NCI-H1417 treated with DMSO at 0.1 percent for 48 hours (cell line): ENCODE measurements around the gene SND1.

Experiments
- DNase-seq: peaks from one replicate; lab custom pipeline; 2025; lab: John Stamatoyannopoulos, UW

Gene SND1

DNA sequence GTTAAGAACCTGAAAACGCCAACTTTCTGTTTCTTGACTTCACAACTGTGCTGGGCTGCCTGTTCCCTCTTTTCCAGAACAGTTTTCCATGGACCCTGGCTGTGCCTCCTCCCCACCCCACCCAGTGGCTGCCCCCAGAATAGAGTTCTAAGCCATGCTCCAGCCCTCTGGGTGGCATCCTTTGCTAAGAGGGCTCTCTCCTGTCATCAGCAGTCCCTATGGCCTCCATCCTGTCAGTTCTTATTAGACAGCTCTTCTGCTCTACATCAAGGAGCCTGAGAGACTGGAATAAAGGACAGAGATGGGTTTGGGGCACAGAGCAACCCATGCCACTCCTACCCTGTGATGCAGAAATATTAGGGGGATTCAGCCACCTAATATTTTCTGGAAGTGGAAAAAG, 393.2 kb downstream of the SND1 start:
- no peak for DNase-seq

- DNase-seq, result no peak
Measured at GRCh38 chr7:128045766-128046165, 393.8 kb downstream of the SND1 start.

DNA sequence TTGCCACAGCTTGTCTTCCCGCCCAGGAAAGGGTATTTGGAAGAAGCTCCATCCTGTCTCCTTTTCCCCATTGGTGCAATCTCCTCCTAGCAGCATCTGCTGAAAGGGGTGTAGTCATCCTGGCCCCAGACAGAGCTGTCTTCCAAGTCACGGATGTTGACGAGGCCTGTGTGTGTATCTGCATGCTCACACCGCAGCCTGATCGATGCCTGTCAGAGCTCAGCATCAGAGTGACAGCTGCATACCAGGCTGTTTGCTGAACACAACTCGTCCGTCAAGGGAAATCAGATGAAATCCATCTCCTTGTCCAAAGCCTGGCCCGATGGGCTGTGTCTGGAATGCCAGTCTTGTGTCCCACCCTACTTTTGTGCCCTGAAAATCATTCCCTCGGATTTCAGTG, 400.4 kb downstream of the SND1 start:
- DNase-seq, result no peak

DNA sequence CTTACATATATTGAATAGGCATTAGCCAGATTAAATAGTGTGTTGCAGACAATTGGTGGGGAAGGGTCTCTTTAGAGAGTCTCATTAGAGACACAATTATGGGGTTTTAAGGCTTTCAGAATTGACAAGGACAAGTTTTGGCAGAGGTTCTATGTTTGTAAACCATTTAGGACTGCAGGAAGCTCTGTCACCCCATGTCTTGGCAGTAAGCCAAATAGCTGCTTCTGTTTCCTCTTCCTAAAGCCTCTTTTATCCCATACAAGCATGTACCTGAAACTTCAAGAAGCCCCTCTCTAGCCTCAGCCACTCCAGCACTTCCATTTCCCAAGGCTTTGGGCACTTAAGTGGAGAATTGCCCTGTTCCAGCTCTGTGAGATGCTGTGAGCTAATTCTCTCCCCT, 401.0 kb downstream of the SND1 start:
- DNase-seq, result peak; percentile 73

DNA sequence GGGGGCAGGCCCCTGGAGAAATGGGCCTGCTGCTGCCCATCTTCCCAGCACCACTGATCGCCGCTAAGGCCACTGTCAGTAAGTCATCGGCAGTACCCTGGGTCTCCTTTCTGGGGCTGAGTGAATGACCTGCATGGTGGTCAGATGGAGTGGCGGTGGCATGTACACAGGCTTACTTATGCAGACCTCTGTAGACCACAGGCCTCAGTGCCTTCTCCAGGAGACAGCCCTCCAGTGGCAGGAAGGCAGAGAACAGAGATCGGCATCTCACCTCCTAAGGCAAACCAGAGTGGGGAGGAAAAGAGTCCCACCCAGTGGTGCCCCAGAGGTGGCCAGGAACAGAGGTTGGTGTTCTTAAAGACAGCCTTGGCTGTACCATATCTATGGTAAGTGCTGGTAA, 402.0 kb downstream of the SND1 start:
- no peak for DNase-seq

GRCh38 chr7:128054511-128054910, 402.5 kb downstream of the SND1 start:
- no peak for DNase-seq

DNA sequence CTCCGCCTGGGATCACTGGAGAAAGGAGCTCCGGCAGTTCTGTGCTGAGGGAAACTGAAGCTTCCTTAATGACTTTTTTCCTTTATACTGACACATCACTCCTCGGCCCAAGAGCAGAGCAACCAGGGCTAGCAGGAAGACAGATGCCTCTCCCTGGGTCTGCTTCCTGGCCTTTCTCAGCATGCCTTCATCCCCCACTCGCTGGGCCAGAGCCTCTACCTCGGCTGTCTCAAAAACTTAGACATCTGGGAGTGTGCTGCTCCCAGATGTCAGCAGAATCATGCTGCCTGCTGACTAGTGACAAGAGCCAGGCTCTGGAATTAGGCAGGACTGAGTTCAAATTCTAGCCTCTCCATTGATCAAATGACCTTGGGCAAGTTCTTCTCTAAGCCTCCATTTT, 403.6 kb downstream of the SND1 start:
- no peak for DNase-seq

DNA sequence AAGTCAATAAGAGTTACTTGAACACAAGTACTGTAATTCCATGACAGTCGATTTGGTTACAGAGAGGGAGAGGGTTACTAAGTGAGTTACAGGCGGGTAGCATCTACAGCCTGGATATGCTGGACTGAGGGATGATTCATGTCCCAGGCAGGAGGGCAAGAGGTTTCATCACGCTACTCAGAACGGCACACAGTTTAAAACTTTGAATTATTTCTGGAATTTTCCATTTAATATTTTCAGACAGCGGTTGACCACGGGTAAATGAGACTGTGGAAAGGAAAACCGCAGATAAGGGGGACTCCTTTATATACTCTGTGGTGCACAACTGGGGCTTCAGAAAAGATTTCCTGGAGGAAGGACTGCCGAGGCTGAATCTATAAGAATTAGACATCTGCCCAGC, 404.9 kb downstream of the SND1 start:
- no peak for DNase-seq

DNA sequence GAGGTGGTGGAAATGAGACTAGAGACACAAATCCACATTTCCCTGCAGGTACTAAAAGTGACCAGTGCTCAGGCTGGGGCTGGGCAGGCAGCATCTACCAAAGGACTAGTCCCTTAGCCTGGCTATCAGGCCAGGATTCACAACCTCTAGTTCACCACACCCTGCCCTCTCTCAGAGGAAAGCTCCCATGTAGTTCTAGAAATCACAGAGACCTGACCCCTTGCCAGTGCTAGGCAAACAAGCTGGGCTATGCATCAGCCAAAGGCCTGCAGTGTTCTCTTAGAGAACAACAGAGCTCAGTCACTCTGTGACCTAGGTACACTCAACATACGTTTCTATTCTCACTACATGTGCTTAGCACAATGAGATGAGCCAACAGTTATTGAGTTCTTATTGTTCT, 405.9 kb downstream of the SND1 start:
- no peak for DNase-seq

DNA sequence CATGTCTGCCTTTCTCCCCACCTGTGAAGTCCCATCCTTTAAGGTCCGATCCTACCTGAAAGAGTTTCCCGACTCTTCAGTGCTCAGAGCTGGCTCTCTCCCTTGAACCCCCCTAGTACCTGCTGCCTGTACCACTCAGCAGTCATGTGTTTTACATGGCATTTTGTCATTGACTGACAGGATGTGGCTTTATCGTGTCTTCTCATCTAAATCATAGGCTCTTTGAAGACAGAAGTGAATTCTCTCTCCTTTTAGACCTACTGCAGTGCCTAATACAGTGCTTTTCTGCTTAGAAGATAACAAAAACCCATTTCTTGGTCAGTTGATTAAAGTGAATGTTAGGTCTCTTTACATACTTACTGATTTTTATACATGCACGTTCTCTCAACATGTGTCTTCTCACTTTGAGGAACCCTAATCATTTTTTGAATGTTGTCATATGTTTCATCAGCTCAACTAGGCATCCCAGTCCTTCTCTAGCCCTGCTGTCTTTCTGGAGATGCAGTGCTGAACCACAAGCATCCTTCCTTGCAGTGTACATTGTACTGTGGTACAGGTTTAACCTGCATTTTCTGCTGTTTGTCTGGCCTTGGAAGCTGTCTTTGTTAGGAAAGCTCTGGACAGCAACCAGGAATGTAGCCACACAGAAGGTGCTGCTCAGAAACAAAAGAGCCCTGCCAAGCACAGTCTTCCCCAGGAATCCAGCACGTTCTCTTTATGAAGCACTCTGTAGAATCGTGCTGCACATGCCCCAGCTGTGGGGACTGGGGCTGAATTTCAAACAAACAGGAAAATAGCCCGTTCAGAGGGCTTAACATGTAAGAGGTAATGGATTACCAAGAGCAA, 407.4 kb downstream of the SND1 start:
- DNase-seq, result no peak

DNA sequence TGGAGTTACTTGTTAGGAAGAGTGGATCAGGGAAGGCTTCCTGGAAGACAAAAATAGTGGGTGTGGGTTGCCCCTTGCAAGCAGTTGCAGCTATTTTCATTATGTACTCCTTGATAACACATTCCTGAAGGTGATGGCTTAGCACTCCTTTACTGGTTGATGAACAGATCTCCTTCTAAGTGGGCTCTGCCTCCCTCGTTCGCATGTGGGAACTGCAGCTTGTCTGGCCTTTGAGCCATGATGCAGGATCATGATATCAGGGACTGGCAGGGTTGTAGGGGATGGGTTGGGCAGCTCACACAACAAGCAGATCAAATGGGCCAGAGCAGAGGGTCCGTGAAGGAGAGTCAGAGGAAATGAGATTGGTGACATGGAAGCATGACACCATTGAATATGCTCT, 408.0 kb downstream of the SND1 start:
- DNase-seq, result no peak

- DNase-seq, result no peak
Measured at GRCh38 chr7:128063088-128063487, 411.1 kb downstream of the SND1 start.

- no peak for DNase-seq
Measured at GRCh38 chr7:128065872-128066271, 413.9 kb downstream of the SND1 start.

- no peak for DNase-seq
Measured at GRCh38 chr7:128066395-128066794, 414.4 kb downstream of the SND1 start.

DNA sequence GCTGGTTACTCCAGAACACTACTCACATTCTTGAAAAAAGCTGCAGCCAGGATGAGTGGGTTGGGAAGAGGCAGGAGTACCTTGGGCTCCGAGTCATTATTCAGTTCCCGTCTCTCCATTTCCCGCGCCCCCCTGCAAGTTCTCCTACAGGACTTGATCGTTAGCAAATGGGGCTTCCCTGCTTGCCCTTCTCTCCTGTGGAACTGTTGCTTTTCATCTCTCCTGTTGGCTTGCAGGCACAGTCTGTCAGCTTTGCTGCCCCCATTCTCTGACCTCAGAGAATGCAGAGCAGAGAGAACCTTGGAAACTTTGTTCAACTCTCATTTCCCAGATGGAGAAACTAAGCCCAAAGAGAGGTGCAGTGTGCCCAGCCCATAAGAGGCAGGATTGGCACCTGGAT, 414.9 kb downstream of the SND1 start:
- no peak for DNase-seq

DNA sequence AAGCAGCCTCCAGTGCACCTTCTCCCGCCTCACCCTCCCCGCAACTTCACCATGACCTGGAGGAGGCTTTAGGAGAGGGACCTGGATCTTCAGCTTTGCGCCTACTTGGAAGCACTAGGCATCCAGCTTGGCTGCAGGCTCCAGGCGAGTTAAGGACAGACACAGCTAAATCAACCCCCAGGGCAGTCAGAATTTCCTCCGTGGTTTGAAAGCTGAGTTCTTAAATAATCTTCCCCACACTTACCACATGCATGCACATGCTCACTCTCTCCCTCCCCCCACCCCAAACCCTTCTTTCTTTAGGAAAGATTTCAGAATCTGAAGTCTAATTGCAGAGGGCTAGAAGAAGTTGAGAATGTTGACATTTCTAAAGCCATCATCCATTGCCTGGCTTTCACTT, 416.0 kb downstream of the SND1 start:
- DNase-seq, result no peak

- no peak for DNase-seq
Measured at GRCh38 chr7:128068785-128069184, 416.8 kb downstream of the SND1 start.

- no peak for DNase-seq
Measured at GRCh38 chr7:128069373-128070364, 417.7 kb downstream of the SND1 start.

DNA sequence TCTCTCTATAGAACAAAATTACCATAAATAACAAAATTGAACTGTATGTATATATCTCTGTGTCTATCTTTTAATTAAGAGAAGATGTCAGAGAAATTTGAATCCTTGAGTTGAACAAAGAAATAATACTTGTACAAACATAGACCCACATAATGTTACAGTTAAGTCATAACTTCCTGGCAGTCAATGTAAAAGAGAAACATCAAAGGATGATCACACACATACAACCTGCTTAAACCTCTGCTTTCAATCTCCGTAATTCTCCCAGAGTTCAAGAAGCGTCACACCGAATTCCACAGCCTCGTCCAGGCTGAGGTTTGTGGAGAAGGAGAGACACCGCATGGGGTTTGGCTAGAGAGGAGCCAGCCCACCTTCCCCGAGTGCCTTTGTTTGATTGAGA, 419.4 kb downstream of the SND1 start:
- no peak for DNase-seq

- no peak for DNase-seq
Measured at GRCh38 chr7:128071801-128072200, 419.8 kb downstream of the SND1 start.

GRCh38 chr7:128073671-128074310, 421.8 kb downstream of the SND1 start:
- no peak for DNase-seq

GRCh38 chr7:128074336-128074735, 422.3 kb downstream of the SND1 start:
- no peak for DNase-seq

GRCh38 chr7:128074736-128075135, 422.7 kb downstream of the SND1 start:
- no peak for DNase-seq
